Lung (tissue), 12 donors: ENCODE data around the gene NDUFV2. TPM values are rescaled to one million over a fixed set of nuclear protein-coding genes. Genes with fewer than 3 reads are reported as not detected.

ENCODE experiments used
- ATAC-seq: fragments of 200-7000 bp; cut with Tn5 transposase; one replicate; pipeline ENCODE4 v1.9.1; 2020; ENCODE audit warnings: moderate number of reproducible peaks; ENCODE audit not compliant: insufficient read depth, low FRiP score
- DNase-seq, 3 donors: peaks; one replicate each; pipeline ENCODE4 v3.0.0-alpha.2; 2013 to 2017
- H3K27ac ChIP-seq, 2 donors: one replicate each; pipeline ENCODE4 v1.5.1; 2013; ENCODE audit warnings: mild to moderate bottlenecking in 2 of 2, moderate library complexity in 2 of 2, control low read depth in 1 of 2, inconsistent platforms in 1 of 2, low read depth in 1 of 2, low read length in 1 of 2
- H3K27me3 ChIP-seq, 3 donors: one replicate each; pipeline ENCODE4 v1.5.1; 2013; ENCODE audit warnings: low read length in 2 of 3; ENCODE audit not compliant: control insufficient read depth in 3 of 3, insufficient read depth in 3 of 3
- H3K36me3 ChIP-seq, 4 donors: one replicate each; pipeline ENCODE4 v1.5.1; 2013; ENCODE audit warnings: low read length in 4 of 4, mild to moderate bottlenecking in 1 of 4, moderate library complexity in 1 of 4; ENCODE audit not compliant: control insufficient read depth in 4 of 4, insufficient read depth in 4 of 4
- H3K4me1 ChIP-seq, 5 donors: one replicate each; pipeline ENCODE4 v1.5.1; 2013; ENCODE audit warnings: low read length in 5 of 5, mild to moderate bottlenecking in 2 of 5, moderate library complexity in 1 of 5; ENCODE audit not compliant: control insufficient read depth in 5 of 5, insufficient read depth in 5 of 5
- H3K4me3 ChIP-seq: one replicate; pipeline ENCODE4 v1.5.1; 2013; ENCODE audit warnings: mild to moderate bottlenecking, control low read depth, moderate library complexity
- H3K9ac ChIP-seq, 2 donors: one replicate each; pipeline ENCODE4 v1.5.1; 2013; ENCODE audit warnings: low read length in 2 of 2, control low read depth in 1 of 2; ENCODE audit not compliant: insufficient read depth in 1 of 2
- H3K9me3 ChIP-seq, 4 donors: one replicate each; pipeline ENCODE4 v1.5.1; 2013; ENCODE audit warnings: low read length in 3 of 4, mild to moderate bottlenecking in 1 of 4, moderate library complexity in 1 of 4; ENCODE audit not compliant: control insufficient read depth in 4 of 4, insufficient read depth in 3 of 4
- CTCF ChIP-seq: IDR thresholded peaks from 2 replicates; pipeline ENCODE4 v1.5.1; 2012; ENCODE audit warnings: mild to moderate bottlenecking; ENCODE audit errors: control extremely low read depth, extremely low read depth
- WGBS, 2 donors: extraction: QIAGEN DNeasy Blood & Tissue Kit; methylation state at CpG; one replicate each; pipeline ENCODE4 v1.1.7; 2013; 5-methylcytosine and 5-hydroxymethylcytosine counted together
- polyA plus RNA-seq, 2 donors: library from polyadenylated mRNA; stranded (reverse); fragments of 200-250 nt; gene quantifications; one replicate each; pipeline ENCODE4 v1.2.1, GENCODE V29; 2013
- total RNA-seq, 2 donors: library from RNA; depleted of rRNA in 1 of 2; stranded (reverse); fragments of >200 nt in 1 of 2; gene quantifications; one replicate each; pipeline ENCODE4 v1.2.1, GENCODE V29; 2014 to 2021
- donor health status: control.
- donor health status: control.
- donor health status: Bipolar disorder and iron deficiency.
- donor health status: healthy.
- donor health status: DM: yes; HTN: yes; CAD: no.

NDUFV2 gene
- total and polyA plus RNA-seq, 4 donors: 130 to 355 (median 144) TPM

GRCh38 chr18:9068346-9068745 lies 34.2 kb upstream of the NDUFV2 start:
- no peak overlapping the region for H3K4me3 ChIP-seq
- DNase-seq (no peak), ATAC-seq (no peak)
- no peak for TF ChIP-seq CTCF
- 87 to 92% methylated on average over 2 of the region's 2 CpGs for WGBS, 2 donors
- no peaks in the 10 kb centered on the region for H3K4me1 ChIP-seq
- no peak overlapping the region for H3K27ac ChIP-seq
- no peak overlapping the region for H3K9ac ChIP-seq
- H3K27me3 ChIP-seq: no peaks in the 10 kb centered on the region
- no peaks in the 10 kb centered on the region for H3K36me3 ChIP-seq
- no peaks in the 10 kb centered on the region for H3K9me3 ChIP-seq

GRCh38 chr18:9069601-9070000 lies 32.9 kb upstream of the NDUFV2 start:
- Histone ChIP-seq H3K4me1 (no peaks in the 10 kb centered on the region), H3K9ac (no peak overlapping the region)
- 11 to 42% methylated on average over 9 of the region's 9 CpGs for WGBS, 2 donors

GRCh38 chr18:9070212-9070611 lies 32.3 kb upstream of the NDUFV2 start:
- no peak for ATAC-seq
- Histone ChIP-seq H3K4me3 (no peak overlapping the region), H3K27ac (no peak overlapping the region), H3K9ac (no peak overlapping the region), H3K9me3 (no peaks in the 10 kb centered on the region), H3K4me1 (no peaks in the 10 kb centered on the region), H3K36me3 (no peaks in the 10 kb centered on the region), H3K27me3 (no peaks in the 10 kb centered on the region)
- TF ChIP-seq CTCF: no peak
- no peak for DNase-seq
- WGBS, 2 donors: 76 to 82% methylated on average over 5 of the region's 5 CpGs

More at GRCh38 chr18:9069601-9070000, 32.9 kb upstream of the NDUFV2 start:
- Histone ChIP-seq H3K4me3 (no peak overlapping the region), H3K9me3 (no peaks in the 10 kb centered on the region), H3K36me3 (no peaks in the 10 kb centered on the region), H3K27ac (no peak overlapping the region), H3K27me3 (no peaks in the 10 kb centered on the region)
- no peak for ATAC-seq
- no peak for TF ChIP-seq CTCF
- peak in 1 of 3 donors; percentile 25 for DNase-seq

- no peak for TF ChIP-seq CTCF
- H3K9me3 ChIP-seq: no peaks in the 10 kb centered on the region
- H3K4me1 ChIP-seq: no peaks in the 10 kb centered on the region
- ATAC-seq (no peak), DNase-seq (no peak)
- H3K9ac ChIP-seq: no peak overlapping the region
- H3K27ac ChIP-seq: no peak overlapping the region
- WGBS, 2 donors: 64 to 69% methylated on average over 6 of the region's 6 CpGs
- H3K4me3 ChIP-seq: no peak overlapping the region
- no peaks in the 10 kb centered on the region for H3K36me3 ChIP-seq
- no peaks in the 10 kb centered on the region for H3K27me3 ChIP-seq
Observed at GRCh38 chr18:9079818-9080528, 22.5 kb upstream of the NDUFV2 start.
